ENCODE measurements around the gene OR6K2. TPM values are rescaled to one million over a fixed set of nuclear protein-coding genes. Genes with fewer than 3 reads are reported as not detected.

Gene OR6K2
- total and polyA plus RNA-seq, 10 of the 15 experiments (the other 5 are each of a cell fraction or from before 2014, with no cell fraction given): not detected

DNA sequence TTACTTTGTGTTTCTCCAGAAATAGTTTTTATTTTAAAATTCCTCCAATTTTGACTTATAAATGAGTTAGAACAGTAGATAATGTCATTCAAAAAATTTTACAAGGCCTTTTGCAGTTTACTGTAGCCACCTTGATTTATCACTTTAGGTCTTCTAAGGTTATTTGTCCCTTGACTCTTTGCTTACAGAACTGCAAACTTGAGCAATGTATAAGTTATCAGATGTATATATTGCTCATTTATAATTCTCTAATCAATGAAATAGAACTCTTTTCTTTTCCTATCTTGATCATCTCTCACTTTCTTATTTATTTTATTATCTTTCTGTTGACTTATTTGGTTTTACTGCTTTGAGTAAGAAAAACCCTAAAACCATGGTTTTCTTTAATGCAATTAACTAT is 8.1 kb downstream of the OR6K2 start:
- intact Hi-C loops (cut with micrococcal nuclease; ENCODE audit: unreplicated experiment) (no loop called here), in situ Hi-C loops (cut with MboI) (no loop called here)
- Histone ChIP-seq H3K36me3 (ENCODE audit: control insufficient read depth in 2 of 2, insufficient read depth in 2 of 2, low read length in 1 of 2) (no peaks in the 10 kb centered on the region), H3K4me3 (no peak overlapping the region), H3K27ac (ENCODE audit: control insufficient read depth, insufficient read depth) (no peak overlapping the region), H3K27me3 (replicated peaks in 1 of 2; ENCODE audit: control insufficient read depth in 2 of 2, insufficient read depth in 2 of 2, low read length in 1 of 2) (no peaks in the 10 kb centered on the region), H3K79me2 (ENCODE audit: control insufficient read depth, insufficient read depth, low read length) (no peaks in the 10 kb centered on the region), H3K9me3 (replicated peaks; ENCODE audit: control insufficient read depth, insufficient read depth, low read length) (no peaks in the 10 kb centered on the region), H2AFZ (ENCODE audit: control insufficient read depth, low read depth, low read length) (no peak overlapping the region), H3K4me2 (ENCODE audit: control insufficient read depth, insufficient read depth) (no peak overlapping the region), H3K9ac (ENCODE audit: control insufficient read depth, insufficient read depth, low read length) (no peak overlapping the region), H4K20me1 (ENCODE audit: control insufficient read depth, insufficient read depth) (no peaks in the 10 kb centered on the region), H3K4me1 (ENCODE audit: control insufficient read depth, insufficient read depth, low read length) (no peaks in the 10 kb centered on the region)
- TF ChIP-seq ATF3 (IDR thresholded peaks at IDR 0.05; ENCODE audit: borderline replicate concordance, extremely low read depth, low read depth, low read length) (no peak), EZH2 (IDR thresholded peaks at IDR 0.05; ENCODE audit: borderline replicate concordance, control insufficient read depth, low read depth, low read length) (no peak), NFYA (IDR thresholded peaks at IDR 0.05; ENCODE audit: borderline replicate concordance, low read depth, low read length) (no peak), POLR2AphosphoS2 (IDR thresholded peaks at IDR 0.05; ENCODE audit: low read depth, low read length) (no peak), MXI1 (IDR thresholded peaks at IDR 0.05; ENCODE audit: low read depth, low read length) (no peak), SUPT20H (IDR thresholded peaks at IDR 0.05; ENCODE audit: borderline replicate concordance, control insufficient read depth, low read depth, low read length) (no peak), HDAC6 (IDR thresholded peaks at IDR 0.05; ENCODE audit: unreplicated experiment) (no peak), BHLHE40 (IDR thresholded peaks at IDR 0.05; ENCODE audit: borderline replicate concordance in 1 of 2, low read depth in 2 of 2, low read length in 1 of 2) (no peak), TCF7 (IDR thresholded peaks at IDR 0.05; ENCODE audit: borderline replicate concordance) (no peak), ASH2L (IDR thresholded peaks at IDR 0.05; ENCODE audit: borderline replicate concordance, low read depth) (no peak), REST (IDR thresholded peaks at IDR 0.05; ENCODE audit: low read depth, low read length) (no peak)
- POLR2A ChIA-PET: no interaction called here
- SMC1A ChIA-PET (ENCODE audit: uncharacterized antibody, unreplicated experiment): no interaction called here
- ATAC-seq: no peak
- DNase-seq (ENCODE audit: low read depth, low spot score): no peak
- BruUV-seq (replicated peaks): no TSS peak
- no peak for FAIRE-seq
- RAD21 ChIA-PET (ENCODE audit: unreplicated experiment): no interaction called here
- CTCF ChIA-PET: interaction anchor here (0.6 to 1.1 kb wide), 2 partner anchors 144 to 358 kb away, joined by 3 read pairs; no protein-coding TSS in a partner anchor
